ENCODE data around the gene SELENOP.

DNA sequence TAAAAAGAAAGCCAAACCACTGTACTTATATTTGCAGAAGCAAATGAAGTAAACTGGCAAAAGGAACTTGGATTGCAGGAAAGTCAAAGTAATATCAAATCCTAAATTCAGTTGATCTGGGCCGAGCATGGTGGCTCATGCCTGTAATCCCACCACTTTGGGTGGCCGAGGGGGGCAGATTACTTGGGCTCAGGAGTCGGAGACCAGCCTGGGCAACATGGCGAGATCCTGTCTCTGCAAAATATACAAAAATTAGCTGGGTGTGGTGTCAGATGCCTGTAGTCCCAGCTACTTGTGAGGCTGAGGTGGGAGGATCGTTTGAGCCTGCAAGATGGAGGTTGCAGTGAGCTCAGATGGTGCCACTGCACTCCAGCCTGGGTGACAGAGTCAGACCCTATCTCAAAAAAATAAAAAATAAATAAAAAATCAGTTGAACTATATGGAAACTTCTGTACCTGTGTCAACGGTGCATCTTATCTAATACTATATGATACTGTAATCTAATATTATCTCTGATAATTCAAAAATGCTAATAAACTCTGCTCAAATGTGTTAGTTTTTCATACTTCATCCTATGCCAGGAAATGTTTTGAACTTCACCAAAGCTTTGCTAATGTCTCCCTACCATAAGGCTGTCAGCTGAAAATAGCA lies 10.1 kb downstream of the SELENOP start:
- TF ChIP-seq MEIS1 (CRISPR knock-in tag; IDR thresholded peaks at IDR 0.05; ENCODE audit: borderline replicate concordance) (no peak), CENPT (CRISPR knock-in tag; IDR thresholded peaks at IDR 0.05; ENCODE audit: low read depth) (no peak), KMT2B (CRISPR knock-in tag; IDR thresholded peaks at IDR 0.05) (no peak), ZMYM3 (CRISPR knock-in tag; IDR thresholded peaks at IDR 0.05) (no peak), EZH2 (conservative IDR thresholded peaks at IDR 0.05; ENCODE audit: low read depth, low read length) (no peak)
- TF ChIP-seq, protein P1, sequence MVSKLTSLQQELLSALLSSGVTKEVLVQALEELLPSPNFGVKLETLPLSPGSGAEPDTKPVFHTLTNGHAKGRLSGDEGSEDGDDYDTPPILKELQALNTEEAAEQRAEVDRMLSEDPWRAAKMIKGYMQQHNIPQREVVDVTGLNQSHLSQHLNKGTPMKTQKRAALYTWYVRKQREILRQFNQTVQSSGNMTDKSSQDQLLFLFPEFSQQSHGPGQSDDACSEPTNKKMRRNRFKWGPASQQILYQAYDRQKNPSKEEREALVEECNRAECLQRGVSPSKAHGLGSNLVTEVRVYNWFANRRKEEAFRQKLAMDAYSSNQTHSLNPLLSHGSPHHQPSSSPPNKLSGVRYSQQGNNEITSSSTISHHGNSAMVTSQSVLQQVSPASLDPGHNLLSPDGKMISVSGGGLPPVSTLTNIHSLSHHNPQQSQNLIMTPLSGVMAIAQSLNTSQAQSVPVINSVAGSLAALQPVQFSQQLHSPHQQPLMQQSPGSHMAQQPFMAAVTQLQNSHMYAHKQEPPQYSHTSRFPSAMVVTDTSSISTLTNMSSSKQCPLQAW (CRISPR knock-in tag; IDR thresholded peaks at IDR 0.05): no peak
- TF ChIP-seq, protein P2, sequence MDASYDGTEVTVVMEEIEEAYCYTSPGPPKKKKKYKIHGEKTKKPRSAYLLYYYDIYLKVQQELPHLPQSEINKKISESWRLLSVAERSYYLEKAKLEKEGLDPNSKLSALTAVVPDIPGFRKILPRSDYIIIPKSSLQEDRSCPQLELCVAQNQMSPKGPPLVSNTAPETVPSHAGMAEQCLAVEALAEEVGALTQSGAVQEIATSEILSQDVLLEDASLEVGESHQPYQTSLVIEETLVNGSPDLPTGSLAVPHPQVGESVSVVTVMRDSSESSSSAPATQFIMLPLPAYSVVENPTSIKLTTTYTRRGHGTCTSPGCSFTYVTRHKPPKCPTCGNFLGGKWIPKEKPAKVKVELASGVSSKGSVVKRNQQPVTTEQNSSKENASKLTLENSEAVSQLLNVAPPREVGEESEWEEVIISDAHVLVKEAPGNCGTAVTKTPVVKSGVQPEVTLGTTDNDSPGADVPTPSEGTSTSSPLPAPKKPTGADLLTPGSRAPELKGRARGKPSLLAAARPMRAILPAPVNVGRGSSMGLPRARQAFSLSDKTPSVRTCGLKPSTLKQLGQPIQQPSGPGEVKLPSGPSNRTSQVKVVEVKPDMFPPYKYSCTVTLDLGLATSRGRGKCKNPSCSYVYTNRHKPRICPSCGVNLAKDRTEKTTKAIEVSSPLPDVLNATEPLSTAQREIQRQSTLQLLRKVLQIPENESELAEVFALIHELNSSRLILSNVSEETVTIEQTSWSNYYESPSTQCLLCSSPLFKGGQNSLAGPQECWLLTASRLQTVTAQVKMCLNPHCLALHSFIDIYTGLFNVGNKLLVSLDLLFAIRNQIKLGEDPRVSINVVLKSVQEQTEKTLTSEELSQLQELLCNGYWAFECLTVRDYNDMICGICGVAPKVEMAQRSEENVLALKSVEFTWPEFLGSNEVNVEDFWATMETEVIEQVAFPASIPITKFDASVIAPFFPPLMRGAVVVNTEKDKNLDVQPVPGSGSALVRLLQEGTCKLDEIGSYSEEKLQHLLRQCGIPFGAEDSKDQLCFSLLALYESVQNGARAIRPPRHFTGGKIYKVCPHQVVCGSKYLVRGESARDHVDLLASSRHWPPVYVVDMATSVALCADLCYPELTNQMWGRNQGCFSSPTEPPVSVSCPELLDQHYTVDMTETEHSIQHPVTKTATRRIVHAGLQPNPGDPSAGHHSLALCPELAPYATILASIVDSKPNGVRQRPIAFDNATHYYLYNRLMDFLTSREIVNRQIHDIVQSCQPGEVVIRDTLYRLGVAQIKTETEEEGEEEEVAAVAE (CRISPR knock-in tag; IDR thresholded peaks at IDR 0.05; ENCODE audit: borderline replicate concordance): no peak
